Neural cell (in vitro differentiated cells): ENCODE measurements around the gene NKAPD1. TPM values are rescaled to one million over a fixed set of nuclear protein-coding genes. Genes with fewer than 3 reads are reported as not detected.

ENCODE experiments used
- H2AFZ ChIP-seq: fragments of 200-600, 300-800 bp; sonication (generic), shearing (Covaris generic); 2 replicates; pipeline ENCODE4 v1.6.0; 2014; ENCODE audit warnings: low read depth, mild to moderate bottlenecking, antibody characterized with exemption, low read length, moderate library complexity
- H3F3A ChIP-seq: fragments of 200-600 bp; shearing (Covaris generic); 2 replicates; pipeline ENCODE4 v1.6.1; 2016; ENCODE audit warnings: mild to moderate bottlenecking, moderate library complexity, mixed read lengths, antibody characterized with exemption, low read length; ENCODE audit not compliant: insufficient read depth, poor library complexity, severe bottlenecking
- H3K27ac ChIP-seq: fragments of 200-600, 300-800 bp; sonication (generic), shearing (Covaris generic); 2 replicates; pipeline ENCODE4 v1.5.1; 2014; ENCODE audit warnings: mild to moderate bottlenecking, low read length, moderate library complexity
- H3K27me3 ChIP-seq: fragments of 300-800, 200-600 bp; sonication (generic), shearing (Covaris generic); 2 replicates; pipeline ENCODE4 v1.6.0; 2014; ENCODE audit warnings: mild to moderate bottlenecking, low read depth, low read length, moderate library complexity; ENCODE audit not compliant: insufficient read depth
- H3K36me3 ChIP-seq: fragments of 300-800, 200-600 bp; sonication (generic), shearing (Covaris generic); 2 replicates; pipeline ENCODE4 v1.5.1; 2014; ENCODE audit warnings: mild to moderate bottlenecking, antibody characterized with exemption, low read length, moderate library complexity; ENCODE audit not compliant: insufficient read depth
- H3K4me2 ChIP-seq: fragments of 300-800, 200-600 bp; sonication (generic), shearing (Covaris generic); 2 replicates; pipeline ENCODE4 v1.6.0; 2014; ENCODE audit warnings: mild to moderate bottlenecking, low read length
- H3K4me3 ChIP-seq: fragments of 300-800, 200-600 bp; sonication (generic), shearing (Covaris generic); 2 replicates; pipeline ENCODE4 v1.5.1; 2014; ENCODE audit warnings: mild to moderate bottlenecking, low read length, moderate library complexity
- H3K79me2 ChIP-seq: fragments of 200-600 bp; shearing (Covaris generic); replicated peaks from 2 replicates; pipeline ENCODE4 v1.6.0; 2014; ENCODE audit warnings: mild to moderate bottlenecking, low read length, moderate library complexity; ENCODE audit not compliant: insufficient read depth
- H3K9ac ChIP-seq: fragments of 300-800, 200-600 bp; sonication (generic), shearing (Covaris generic); 2 replicates; pipeline ENCODE4 v1.6.1; 2016; ENCODE audit warnings: mild to moderate bottlenecking, low read length, mixed read lengths
- H3K9me2 ChIP-seq: fragments of 200-600 bp; shearing (Covaris generic); 2 replicates; pipeline ENCODE4 v1.6.1; 2016; ENCODE audit warnings: mild to moderate bottlenecking, low read length, mixed read lengths; ENCODE audit not compliant: insufficient read depth
- H3K9me3 ChIP-seq: fragments of 200-600, 300-800 bp; sonication (generic), shearing (Covaris generic); 2 replicates; pipeline ENCODE4 v1.6.1; 2016; ENCODE audit warnings: mild to moderate bottlenecking, mixed run types, low read length, moderate library complexity, mixed read lengths
- H4K20me1 ChIP-seq: fragments of 200-600 bp; shearing (Covaris generic); 2 replicates; pipeline ENCODE4 v1.6.1; 2016; ENCODE audit warnings: mild to moderate bottlenecking, mixed run types; ENCODE audit not compliant: insufficient read depth
- CTCF ChIP-seq: fragments of 450-650 bp; IDR thresholded peaks from 2 replicates; pipeline ENCODE4 v1.5.1; 2014; ENCODE audit warnings: antibody characterized with exemption, mild to moderate bottlenecking, moderate library complexity; ENCODE audit not compliant: poor library complexity, severe bottlenecking
- EP300 ChIP-seq: fragments of 450-650 bp; conservative IDR thresholded peaks from 2 replicates; pipeline ENCODE4 v1.6.1; 2014; ENCODE audit warnings: antibody characterized with exemption, mild to moderate bottlenecking, moderate library complexity; ENCODE audit not compliant: poor library complexity, severe bottlenecking
- EZH2 ChIP-seq: fragments of 200-600, 300-800 bp; shearing (Covaris generic), sonication (generic); IDR thresholded peaks from 2 replicates; pipeline ENCODE4 v1.6.1; 2014; ENCODE audit warnings: antibody characterized with exemption, low read length, borderline replicate concordance, mild to moderate bottlenecking; ENCODE audit not compliant: insufficient read depth, poor library complexity, severe bottlenecking
- MXI1 ChIP-seq: fragments of 450-650 bp; conservative IDR thresholded peaks from 2 replicates; pipeline ENCODE4 v1.6.1; 2014; ENCODE audit warnings: antibody characterized with exemption, mild to moderate bottlenecking; ENCODE audit not compliant: poor library complexity, severe bottlenecking
- POLR2AphosphoS5 ChIP-seq: IDR thresholded peaks from 2 replicates; pipeline ENCODE4 v1.6.1; 2012
- RAD21 ChIP-seq: fragments of 450-650 bp; conservative IDR thresholded peaks from 2 replicates; pipeline ENCODE4 v1.6.1; 2014; ENCODE audit warnings: antibody characterized with exemption, mild to moderate bottlenecking, moderate library complexity
- REST ChIP-seq: IDR thresholded peaks from 2 replicates; pipeline ENCODE4 v1.6.1; 2012; ENCODE audit warnings: borderline replicate concordance
- SMC3 ChIP-seq: fragments of 450-650 bp; conservative IDR thresholded peaks from 2 replicates; pipeline ENCODE4 v1.6.1; 2014; ENCODE audit warnings: antibody characterized with exemption, mild to moderate bottlenecking, moderate library complexity; ENCODE audit not compliant: poor library complexity
- TAF1 ChIP-seq: IDR thresholded peaks from 2 replicates; pipeline ENCODE4 v1.6.1; 2012; ENCODE audit warnings: low read depth
- polyA plus RNA-seq: library from polyadenylated mRNA; depleted of rRNA; stranded (reverse); fragments of >200 nt; gene quantifications from 2 replicates; pipeline ENCODE4 v1.2.3, GENCODE V29; 2014

The NKAPD1 gene
- polyA plus RNA-seq, 1 donor from 2014 or later, result 37.7 TPM

- H3F3A ChIP-seq, result no peaks in the 10 kb centered on the region
- H3K9ac ChIP-seq, result no peak overlapping the region
- no peaks in the 10 kb centered on the region for H3K27me3 ChIP-seq
- H3K9me3 ChIP-seq, result no peaks in the 10 kb centered on the region
- TF ChIP-seq SMC3 (no peak), EP300 (no peak), RAD21 (no peak), POLR2AphosphoS5 (no peak), EZH2 (no peak), CTCF (no peak), REST (no peak), TAF1 (no peak), MXI1 (no peak)
- no peaks in the 10 kb centered on the region for H3K79me2 ChIP-seq
- H3K27ac ChIP-seq, result no peak overlapping the region
- no peaks in the 10 kb centered on the region for H3K9me2 ChIP-seq
- H3K4me2 ChIP-seq, result no peak overlapping the region
- H4K20me1 ChIP-seq, result no peaks in the 10 kb centered on the region
- no peaks in the 10 kb centered on the region for H3K36me3 ChIP-seq
- no peak overlapping the region for H3K4me3 ChIP-seq
- H2AFZ ChIP-seq, result no peak overlapping the region
Measured at GRCh38 chr11:112096194-112096593, 22.1 kb downstream of the NKAPD1 start.

GRCh38 chr11:112097734-112098528 lies 23.8 kb downstream of the NKAPD1 start:
- no peaks in the 10 kb centered on the region for H3K27me3 ChIP-seq
- H3K36me3 ChIP-seq, result no peaks in the 10 kb centered on the region
- no peak overlapping the region for H3K27ac ChIP-seq
- TF ChIP-seq MXI1, result no peak
- TF ChIP-seq CTCF, result no peak
- TF ChIP-seq TAF1, result no peak
- TF ChIP-seq RAD21, result no peak
- H3K9me2 ChIP-seq, result no peaks in the 10 kb centered on the region
- no peak overlapping the region for H3K4me2 ChIP-seq
- no peak overlapping the region for H3K9ac ChIP-seq
- H4K20me1 ChIP-seq, result no peaks in the 10 kb centered on the region
- no peaks in the 10 kb centered on the region for H3K9me3 ChIP-seq
- H2AFZ ChIP-seq, result no peak overlapping the region
- H3K4me3 ChIP-seq, result no peak overlapping the region
- no peaks in the 10 kb centered on the region for H3F3A ChIP-seq
- no peaks in the 10 kb centered on the region for H3K79me2 ChIP-seq
